ENCODE measurements around the gene TNP1.

The TNP1 gene

DNA sequence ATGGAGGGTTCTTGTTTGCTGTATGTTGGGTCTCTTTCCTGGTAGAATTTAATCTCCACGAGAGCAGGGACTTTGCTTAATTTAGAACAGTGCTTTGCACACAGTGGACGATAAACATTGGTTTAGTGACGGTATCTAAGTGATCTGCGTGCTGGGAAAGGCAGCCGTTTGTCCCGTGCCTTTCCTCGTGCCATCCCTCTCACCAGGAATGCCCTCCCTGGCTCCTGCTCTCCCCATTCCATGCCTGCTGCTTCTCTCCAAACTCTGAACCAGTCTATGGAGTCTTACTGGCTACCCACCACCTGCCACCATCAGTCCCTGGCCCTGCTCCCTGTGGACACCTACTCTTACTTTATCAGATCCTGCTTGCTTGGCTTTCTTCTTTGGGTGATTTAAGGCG is 27.3 kb upstream of the TNP1 start:
- DNase-seq (ENCODE audit: low read depth) = no peak
- in situ Hi-C loops (cut with HindIII; ENCODE audit: low sequenced_read_pairs) = no loop called here
- TF ChIP-seq, protein P1, sequence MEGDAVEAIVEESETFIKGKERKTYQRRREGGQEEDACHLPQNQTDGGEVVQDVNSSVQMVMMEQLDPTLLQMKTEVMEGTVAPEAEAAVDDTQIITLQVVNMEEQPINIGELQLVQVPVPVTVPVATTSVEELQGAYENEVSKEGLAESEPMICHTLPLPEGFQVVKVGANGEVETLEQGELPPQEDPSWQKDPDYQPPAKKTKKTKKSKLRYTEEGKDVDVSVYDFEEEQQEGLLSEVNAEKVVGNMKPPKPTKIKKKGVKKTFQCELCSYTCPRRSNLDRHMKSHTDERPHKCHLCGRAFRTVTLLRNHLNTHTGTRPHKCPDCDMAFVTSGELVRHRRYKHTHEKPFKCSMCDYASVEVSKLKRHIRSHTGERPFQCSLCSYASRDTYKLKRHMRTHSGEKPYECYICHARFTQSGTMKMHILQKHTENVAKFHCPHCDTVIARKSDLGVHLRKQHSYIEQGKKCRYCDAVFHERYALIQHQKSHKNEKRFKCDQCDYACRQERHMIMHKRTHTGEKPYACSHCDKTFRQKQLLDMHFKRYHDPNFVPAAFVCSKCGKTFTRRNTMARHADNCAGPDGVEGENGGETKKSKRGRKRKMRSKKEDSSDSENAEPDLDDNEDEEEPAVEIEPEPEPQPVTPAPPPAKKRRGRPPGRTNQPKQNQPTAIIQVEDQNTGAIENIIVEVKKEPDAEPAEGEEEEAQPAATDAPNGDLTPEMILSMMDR (IDR thresholded peaks at IDR 0.05; ENCODE audit: low read depth, low read length, missing control alignments) = no peak
- no peak overlapping the region for H3K4me3 ChIP-seq (ENCODE audit: low read depth, low read length)

DNA sequence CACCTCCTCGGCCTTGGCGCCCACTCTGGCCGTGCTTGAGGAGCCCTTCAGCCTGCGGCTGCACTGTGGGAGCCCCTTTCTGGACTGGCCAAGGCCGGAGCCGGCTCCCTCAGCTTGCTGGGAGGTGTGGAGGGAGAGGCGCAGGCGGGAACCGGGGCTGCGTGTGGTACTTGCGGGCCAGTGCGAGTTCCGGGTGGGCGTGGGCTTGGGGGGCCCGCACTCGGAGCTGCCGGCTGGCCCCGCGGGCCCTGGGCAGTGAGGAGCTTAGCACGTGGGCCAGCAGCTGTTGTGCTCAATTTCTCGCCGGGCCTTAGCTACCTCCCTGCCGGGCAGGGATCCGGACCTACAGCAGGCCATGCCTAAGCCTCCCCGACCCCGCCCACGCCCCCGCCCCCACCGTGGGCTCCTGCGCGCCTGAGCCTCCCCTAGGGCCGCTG is 25.3 kb upstream of the TNP1 start:
- TF ChIP-seq, protein P1 (IDR thresholded peaks at IDR 0.05; ENCODE audit: low read depth, low read length, missing control alignments) = no peak
- in situ Hi-C loops (cut with HindIII; ENCODE audit: low sequenced_read_pairs) = no loop called here
- H3K4me3 ChIP-seq (ENCODE audit: low read depth, low read length) = no peak overlapping the region
- no peak for DNase-seq (ENCODE audit: low read depth)

DNA sequence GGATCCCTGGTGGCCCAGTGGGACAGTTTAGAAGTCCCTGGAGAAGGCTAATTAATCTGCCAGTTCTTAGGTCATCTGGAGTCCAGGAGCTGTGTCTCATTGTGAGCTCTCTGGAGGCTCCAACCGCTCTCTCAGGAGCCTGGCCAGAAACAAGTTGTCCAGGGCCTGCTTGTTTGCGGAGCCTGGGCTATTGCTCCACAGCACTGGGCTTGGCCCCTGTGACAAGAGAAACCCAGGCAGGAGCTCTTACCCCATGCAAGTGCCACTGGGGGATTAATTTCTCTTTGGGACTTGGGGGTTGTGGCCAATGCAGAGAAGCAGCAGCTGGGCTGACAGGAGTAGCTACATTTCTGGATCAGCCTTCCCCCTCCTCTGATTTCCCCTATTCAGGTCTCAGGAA is 24.5 kb upstream of the TNP1 start:
- in situ Hi-C loops (cut with HindIII; ENCODE audit: low sequenced_read_pairs) = no loop called here
- TF ChIP-seq, protein P1 (IDR thresholded peaks at IDR 0.05; ENCODE audit: low read depth, low read length, missing control alignments) = no peak
- DNase-seq (ENCODE audit: low read depth) = no peak
- H3K4me3 ChIP-seq (ENCODE audit: low read depth, low read length) = no peak overlapping the region

DNA sequence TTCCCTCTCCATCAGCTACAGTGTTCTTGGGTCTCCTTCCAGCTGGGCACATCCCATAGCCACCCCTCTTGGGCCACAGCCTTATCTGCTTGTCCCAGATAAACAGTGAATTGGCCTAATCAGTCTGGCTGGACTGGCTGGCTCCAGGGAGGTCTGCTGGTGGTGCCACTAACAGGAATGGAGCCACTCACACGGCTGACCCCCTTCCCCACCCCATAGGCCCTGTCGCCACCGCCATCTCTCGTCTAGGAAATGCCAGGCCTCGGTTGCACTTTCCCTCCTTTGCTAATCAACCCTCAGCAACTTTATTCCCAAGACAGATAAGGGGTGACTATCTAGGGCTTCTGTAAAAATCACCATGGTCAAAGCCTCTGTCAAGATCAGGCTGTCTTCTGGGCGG is 23.0 kb upstream of the TNP1 start:
- DNase-seq (ENCODE audit: low read depth) = no peak
- TF ChIP-seq, protein P1 (IDR thresholded peaks at IDR 0.05; ENCODE audit: low read depth, low read length, missing control alignments) = no peak
- H3K4me3 ChIP-seq (ENCODE audit: low read depth, low read length) = no peak overlapping the region
- in situ Hi-C loops (cut with HindIII; ENCODE audit: low sequenced_read_pairs) = no loop called here

DNA sequence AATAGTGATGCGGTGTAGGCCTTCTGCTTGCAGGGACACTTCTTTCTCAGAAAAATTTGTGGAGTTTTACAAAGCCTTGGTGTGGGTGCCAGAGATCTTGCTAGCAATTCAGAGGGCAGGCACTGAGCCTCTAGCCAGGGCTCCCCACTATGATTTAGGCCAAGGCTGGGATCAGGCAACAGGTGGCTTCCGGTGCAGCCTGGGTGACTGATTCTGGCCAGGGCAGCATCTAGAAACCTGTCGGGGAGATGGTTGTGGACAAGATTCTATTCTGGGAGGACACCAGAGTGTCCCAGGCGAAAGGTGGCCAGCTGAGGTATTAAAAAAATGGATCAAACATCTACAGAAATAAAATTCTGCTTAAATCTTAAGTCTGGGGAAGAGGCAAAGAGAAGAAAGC is 21.5 kb upstream of the TNP1 start:
- in situ Hi-C loops (cut with HindIII; ENCODE audit: low sequenced_read_pairs) = no loop called here
- no peak for DNase-seq (ENCODE audit: low read depth)

DNA sequence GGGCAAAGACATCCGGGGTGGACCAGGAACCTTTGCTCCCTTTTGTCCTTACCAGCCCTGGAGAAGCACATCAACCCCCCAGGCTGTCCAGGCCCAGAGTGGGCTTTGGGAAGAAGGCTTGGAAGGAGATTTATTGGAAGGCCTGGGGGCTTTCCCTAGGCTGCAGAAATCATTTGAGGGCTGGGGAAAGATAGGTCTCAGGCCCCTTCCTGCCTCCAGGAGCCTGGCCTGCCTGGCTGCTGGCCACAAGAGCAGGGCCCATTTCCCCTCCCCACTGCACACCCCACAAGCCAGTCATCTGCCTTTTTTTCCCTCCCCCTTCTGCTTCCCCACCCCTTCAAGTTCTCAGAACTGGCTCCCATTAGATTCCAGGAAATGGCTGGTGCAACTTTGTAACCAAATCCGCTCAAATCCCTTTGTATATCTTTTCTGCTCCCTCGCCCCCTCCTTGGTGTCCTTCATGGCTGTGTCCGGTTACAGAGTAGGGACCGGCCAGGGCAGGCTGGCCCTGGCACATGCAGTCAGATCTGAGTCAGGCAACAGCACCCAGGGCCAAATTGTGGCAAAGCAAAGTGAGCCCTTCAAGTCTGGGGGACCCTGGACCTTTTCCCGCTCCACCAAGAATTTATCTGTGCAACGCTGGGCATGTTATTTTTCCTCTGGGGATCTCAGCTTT is 20.8 kb upstream of the TNP1 start:
- DNase-seq (ENCODE audit: low read depth) = no peak
- in situ Hi-C loops (cut with HindIII; ENCODE audit: low sequenced_read_pairs) = no loop called here
- TF ChIP-seq, protein P1 (IDR thresholded peaks at IDR 0.05; ENCODE audit: low read depth, low read length, missing control alignments) = no peak
- no peak overlapping the region for H3K4me3 ChIP-seq (ENCODE audit: low read depth, low read length)

More for the DNA sequence above, 21.5 kb upstream of the TNP1 start:
- H3K4me3 ChIP-seq (ENCODE audit: low read depth, low read length) = no peak overlapping the region
- TF ChIP-seq, protein P1 (IDR thresholded peaks at IDR 0.05; ENCODE audit: low read depth, low read length, missing control alignments) = no peak

All from astrocyte of the cerebellum (primary cell).